K562 (cell line): ENCODE measurements around the gene NT5DC4. TPM values are rescaled to one million over a fixed set of nuclear protein-coding genes. Genes with fewer than 3 reads are reported as not detected.

Source experiments
- ATAC-seq: fragments of 200-7000 bp; cut with Tn5 transposase; 3 replicates; pipeline ENCODE4 v1.9.1; 2020; ENCODE audit warnings: moderate library complexity
- BruUV-seq: library from RNA; stranded (reverse); fragments of 400-500 nt; replicated peaks from 2 replicates; lab custom pipeline; 2021; lab: Mats Ljungman, UMichigan
- CTCF ChIA-PET: fragments of 300-600 bp; formaldehyde crosslinking; extraction: SDS; loops from one replicate; lab custom pipeline; 2021; ENCODE audit warnings: low intra/inter-chr PET ratio; lab: Yijun Ruan, JAX
- POLR2A ChIA-PET: fragments of 300-600, 350-650 bp; sonication (Branson Sonifier 250); formaldehyde crosslinking; extraction: SDS; loops from one replicate; lab custom pipeline; 2021; ENCODE audit warnings: antibody characterized with exemption, inconsistent platforms; lab: Yijun Ruan, JAX
- DNase-seq, 4 experiments: peaks; one replicate each; pipeline versions ENCODE4 v3.0.0 to v3.0.0-alpha.2; 2011 to 2018; ENCODE audit warnings: low spot score in 3 of 4, mixed read lengths in 3 of 4; ENCODE audit errors: extremely low read depth in 1 of 4
- FAIRE-seq: peaks from 2 replicates; lab custom pipeline; 2011; peaks lifted over from hg19 to GRCh38; lab: Jason Lieb, UNC
- H2AFZ ChIP-seq: 2 replicates; pipeline ENCODE4 v1.6.0; 2011; ENCODE audit warnings: low read depth, low read length, control low read depth, inconsistent platforms
- H3K27ac ChIP-seq: fragments of 200-600 bp; 3 replicates; pipeline ENCODE4 v1.8.0; 2011; ENCODE audit warnings: low read depth, mild to moderate bottlenecking, control low read depth, inconsistent platforms, low read length, moderate library complexity, mixed read lengths; ENCODE audit errors: extremely low read depth
- H3K27me3 ChIP-seq, 2 experiments: fragments of 300-600 bp in 1 of 2; 2 replicates in 1 of 2; 3 replicates in 1 of 2; pipeline versions ENCODE4 v1.6.0 to v1.8.0; 2011; ENCODE audit warnings: inconsistent platforms in 2 of 2, low read length in 2 of 2, mild to moderate bottlenecking in 1 of 2, mixed read lengths in 1 of 2, moderate library complexity in 1 of 2; ENCODE audit not compliant: control insufficient read depth in 2 of 2, insufficient read depth in 2 of 2
- H3K36me3 ChIP-seq: fragments of 300-600 bp; 3 replicates; pipeline ENCODE4 v1.8.0; 2011; ENCODE audit warnings: mild to moderate bottlenecking, low read length, inconsistent platforms; ENCODE audit not compliant: control insufficient read depth, insufficient read depth
- H3K4me1 ChIP-seq, 2 experiments: fragments of 200-600 bp in 1 of 2; replicated peaks in 1 of 2; 2 replicates in 1 of 2; 3 replicates in 1 of 2; pipeline versions ENCODE4 v1.5.1 to v1.8.0; 2011; ENCODE audit warnings: inconsistent platforms in 2 of 2, low read length in 2 of 2, mild to moderate bottlenecking in 1 of 2, mixed read lengths in 1 of 2, moderate library complexity in 1 of 2; ENCODE audit not compliant: control insufficient read depth in 2 of 2, insufficient read depth in 2 of 2
- H3K4me2 ChIP-seq: 2 replicates; pipeline ENCODE4 v1.6.1; 2011; ENCODE audit warnings: low read length, control low read depth, inconsistent platforms, mixed read lengths; ENCODE audit not compliant: insufficient read depth
- H3K4me3 ChIP-seq: fragments of 200-600 bp; sonication (generic), shearing (Covaris generic); 2 replicates; pipeline ENCODE4 v1.5.1; 2016; ENCODE audit warnings: control low read depth, inconsistent platforms
- H3K79me2 ChIP-seq: fragments of 200-600 bp; 3 replicates; pipeline ENCODE4 v1.8.0; 2011; ENCODE audit warnings: low read length, inconsistent platforms; ENCODE audit not compliant: control insufficient read depth, insufficient read depth
- H3K9ac ChIP-seq, 2 experiments: 2 replicates each; pipeline versions ENCODE4 v1.6.0 to v1.6.1; 2011; ENCODE audit warnings: low read depth in 2 of 2, low read length in 2 of 2, control low read depth in 1 of 2, inconsistent platforms in 1 of 2, mild to moderate bottlenecking in 1 of 2, mixed read lengths in 1 of 2; ENCODE audit not compliant: insufficient read depth in 1 of 2
- H3K9me1 ChIP-seq: one replicate; pipeline ENCODE4 v1.6.0; 2011; ENCODE audit warnings: inconsistent platforms, mild to moderate bottlenecking, low read length, moderate library complexity; ENCODE audit not compliant: control insufficient read depth, insufficient read depth
- H3K9me3 ChIP-seq: replicated peaks from 2 replicates; pipeline ENCODE4 v1.5.1; 2011; ENCODE audit warnings: low read depth, low read length, inconsistent platforms; ENCODE audit not compliant: control insufficient read depth, insufficient read depth
- H4K20me1 ChIP-seq: replicated peaks from 2 replicates; pipeline ENCODE4 v1.6.1; 2011; ENCODE audit warnings: low read length, inconsistent platforms, mixed read lengths; ENCODE audit not compliant: control insufficient read depth, insufficient read depth
- BRCA1 ChIP-seq, 2 experiments: fragments of 450-650 bp in 1 of 2; sonication (generic) in 1 of 2; formaldehyde crosslinking in 1 of 2; IDR thresholded peaks; 2 replicates each; pipeline versions ENCODE4 v1.5.0 to v1.6.1; 2017 to 2020; ENCODE audit warnings: mild to moderate bottlenecking in 1 of 2, missing genetic modification reagents in 1 of 2
- ELF2 ChIP-seq: fragments of 250-450 bp; sonication (Bioruptor Pico); IDR thresholded peaks from 2 replicates; pipeline ENCODE4 v1.5.0; 2021; ENCODE audit warnings: mild to moderate bottlenecking
- KAT2B ChIP-seq: IDR thresholded peaks from one replicate; pipeline ENCODE4 v1.6.1; 2012; ENCODE audit warnings: low read depth, mild to moderate bottlenecking, control low read depth, inconsistent platforms, low read length, moderate library complexity
- MAZ ChIP-seq, 2 experiments: fragments of 450-650 bp in 1 of 2; sonication (generic) in 1 of 2; formaldehyde crosslinking; IDR thresholded peaks in 1 of 2; conservative IDR thresholded peaks in 1 of 2; 2 replicates each; pipeline versions ENCODE4 v1.4.0 to v1.5.0; 2020; ENCODE audit warnings: mild to moderate bottlenecking in 1 of 2, missing genetic modification reagents in 1 of 2
- NCOA6 ChIP-seq: fragments of 450-650 bp; IDR thresholded peaks from 2 replicates; pipeline ENCODE4 v1.6.1; 2017; ENCODE audit warnings: mild to moderate bottlenecking
- NFIX ChIP-seq: fragments of 250-450 bp; sonication (Bioruptor Pico); IDR thresholded peaks from 2 replicates; pipeline ENCODE4 v1.4.0; 2020; ENCODE audit warnings: low read depth, mild to moderate bottlenecking, moderate library complexity
- POLR3A ChIP-seq: IDR thresholded peaks from 2 replicates; pipeline ENCODE4 v1.6.1; 2011; ENCODE audit warnings: borderline replicate concordance, mild to moderate bottlenecking, moderate library complexity; ENCODE audit not compliant: insufficient read length, insufficient read depth; ENCODE audit errors: extremely low read depth
- PTRF ChIP-seq: fragments of 450-650 bp; IDR thresholded peaks from 2 replicates; pipeline ENCODE4 v1.6.1; 2016; ENCODE audit warnings: mild to moderate bottlenecking, missing genetic modification characterization, missing compliant biosample characterization
- PTTG1 ChIP-seq: fragments of 450-650 bp; IDR thresholded peaks from 2 replicates; pipeline ENCODE4 v1.6.1; 2016; ENCODE audit warnings: low read depth, mild to moderate bottlenecking, missing genetic modification characterization, missing compliant biosample characterization
- RBM25 ChIP-seq: fragments of 200-400 bp; formaldehyde crosslinking; IDR thresholded peaks from 2 replicates; pipeline ENCODE4 v1.6.1; 2018; ENCODE audit warnings: low read length, low read depth, moderate library complexity; ENCODE audit not compliant: severe bottlenecking
- THRAP3 ChIP-seq: fragments of 450-650 bp; IDR thresholded peaks from 2 replicates; pipeline ENCODE4 v1.6.1; 2016; ENCODE audit warnings: mild to moderate bottlenecking, inconsistent platforms, borderline replicate concordance
- XRCC3 ChIP-seq: fragments of 450-650 bp; IDR thresholded peaks from 2 replicates; pipeline ENCODE4 v1.6.1; 2017; ENCODE audit warnings: mild to moderate bottlenecking, moderate library complexity
- in situ Hi-C: fragments of 300-500 bp; cut with MboI; formaldehyde crosslinking; loops from 4 replicates; pipeline ENCODE4 v1.15.0; 2018; ENCODE audit warnings: inconsistent platforms, mixed read lengths
- intact Hi-C: fragments of 100-400 bp; cut with micrococcal nuclease; formaldehyde crosslinking; loops from 2 replicates; pipeline ENCODE4 v1.14.2; 2022
- polyA plus RNA-seq, 8 experiments: library from polyadenylated mRNA; depleted of rRNA in 4 of 8; stranded (reverse) in 5 of 8; unstranded in 3 of 8; fragments of >200 nt; fragmentation: Nextera tagmentation in 2 of 8; fragmentation: Illumina TruSeq in 1 of 8; extraction: Ambion mirVana in 2 of 8; extraction: Trizol in 1 of 8; gene quantifications; 2 replicates each; pipeline versions ENCODE4 v1.2.1 to v1.2.3, GENCODE V29; 2011 to 2014; ENCODE audit warnings: inconsistent platforms in 1 of 8, missing spikeins in 1 of 8
- total RNA-seq, 7 experiments: library from RNA; depleted of rRNA in 6 of 7; stranded (reverse); fragments of >200 nt in 6 of 7; fragmentation: Illumina TruSeq in 2 of 7; extraction: Trizol in 2 of 7; gene quantifications; 2 replicates each; pipeline versions ENCODE4 v1.2.1 to v1.2.3, GENCODE V29; 2011 to 2021; ENCODE audit warnings: low replicate concordance in 1 of 7
- TF ChIP-seq, protein P1 (sequence below): IDR thresholded peaks from 2 replicates; pipeline ENCODE4 v1.6.1; 2011; ENCODE audit warnings: borderline replicate concordance, low read depth, mild to moderate bottlenecking, moderate library complexity, low read length; ENCODE audit not compliant: insufficient read depth, poor library complexity, severe bottlenecking
- TF ChIP-seq, protein P2 (sequence below), 2 experiments: fragments of 150-350 bp in 1 of 2; IDR thresholded peaks; 2 replicates each; pipeline ENCODE4 v1.6.1; 2012 to 2016; ENCODE audit warnings: low read depth in 2 of 2, low read length in 2 of 2, mild to moderate bottlenecking in 1 of 2, moderate library complexity in 1 of 2

NT5DC4 gene
- total and polyA plus RNA-seq, 9 of the 15 experiments (the other 6 are each of a cell fraction or from before 2014, with no cell fraction given) = 0.44 to 6.9 (median 2.5) TPM

DNA sequence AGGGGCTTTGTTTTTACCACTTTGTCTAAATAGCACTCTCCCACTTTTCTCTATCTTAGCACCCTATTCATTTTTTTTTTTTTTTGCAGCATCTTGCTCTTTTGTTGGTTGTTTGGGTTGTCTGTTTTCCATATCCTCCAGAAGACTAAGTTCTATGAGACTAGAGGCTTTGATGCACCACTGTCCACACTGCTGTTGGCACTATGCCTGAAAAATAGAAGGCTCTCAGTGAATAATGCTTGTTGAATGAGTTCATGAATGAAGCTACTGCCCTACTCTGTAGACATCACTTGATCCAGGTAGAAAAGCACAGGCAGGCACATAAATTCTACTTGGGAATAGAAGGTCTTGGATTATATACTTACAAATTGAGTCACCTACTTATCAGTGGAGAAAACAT, 56.2 kb downstream of the NT5DC4 start:
- no peak for ATAC-seq
- no peaks in the 10 kb centered on the region for H4K20me1 ChIP-seq
- intact Hi-C loops (no loop called here), in situ Hi-C loops (no loop called here)
- BruUV-seq = no TSS peak
- H3K36me3 ChIP-seq = no peaks in the 10 kb centered on the region
- 0 out of 5 replicates have a peak, but pooled peaks cover 0 to 5% of the 10 kb centered on the region in 2 experiments for H3K4me1 ChIP-seq
- H3K9ac ChIP-seq = no peak overlapping the region
- no peaks in the 10 kb centered on the region for H3K79me2 ChIP-seq
- POLR2A ChIA-PET = no interaction called here
- no peak for FAIRE-seq
- no peaks in the 10 kb centered on the region for H3K9me1 ChIP-seq
- H3K9me3 ChIP-seq = no peaks in the 10 kb centered on the region
- DNase-seq = no peak
- TF ChIP-seq KAT2B (no peak), MAZ (CRISPR knock-in tag; conservative IDR thresholded peaks at IDR 0.05 in 1 of 2, IDR thresholded peaks at IDR 0.05 in 1 of 2) (no peak), BRCA1 (IDR thresholded peaks at IDR 0.05) (no peak), BRCA1 (CRISPR knock-in tag; IDR thresholded peaks at IDR 0.05) (no peak), ELF2 (CRISPR knock-in tag) (no peak), NCOA6 (no peak), PTTG1 (tag) (no peak), RBM25 (no peak), NFIX (CRISPR knock-in tag) (no peak), PTRF (tag) (no peak), THRAP3 (no peak), XRCC3 (no peak), POLR3A (no peak)
- TF ChIP-seq, protein P1, sequence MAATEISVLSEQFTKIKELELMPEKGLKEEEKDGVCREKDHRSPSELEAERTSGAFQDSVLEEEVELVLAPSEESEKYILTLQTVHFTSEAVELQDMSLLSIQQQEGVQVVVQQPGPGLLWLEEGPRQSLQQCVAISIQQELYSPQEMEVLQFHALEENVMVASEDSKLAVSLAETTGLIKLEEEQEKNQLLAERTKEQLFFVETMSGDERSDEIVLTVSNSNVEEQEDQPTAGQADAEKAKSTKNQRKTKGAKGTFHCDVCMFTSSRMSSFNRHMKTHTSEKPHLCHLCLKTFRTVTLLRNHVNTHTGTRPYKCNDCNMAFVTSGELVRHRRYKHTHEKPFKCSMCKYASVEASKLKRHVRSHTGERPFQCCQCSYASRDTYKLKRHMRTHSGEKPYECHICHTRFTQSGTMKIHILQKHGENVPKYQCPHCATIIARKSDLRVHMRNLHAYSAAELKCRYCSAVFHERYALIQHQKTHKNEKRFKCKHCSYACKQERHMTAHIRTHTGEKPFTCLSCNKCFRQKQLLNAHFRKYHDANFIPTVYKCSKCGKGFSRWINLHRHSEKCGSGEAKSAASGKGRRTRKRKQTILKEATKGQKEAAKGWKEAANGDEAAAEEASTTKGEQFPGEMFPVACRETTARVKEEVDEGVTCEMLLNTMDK = no peak
- TF ChIP-seq, protein P2, sequence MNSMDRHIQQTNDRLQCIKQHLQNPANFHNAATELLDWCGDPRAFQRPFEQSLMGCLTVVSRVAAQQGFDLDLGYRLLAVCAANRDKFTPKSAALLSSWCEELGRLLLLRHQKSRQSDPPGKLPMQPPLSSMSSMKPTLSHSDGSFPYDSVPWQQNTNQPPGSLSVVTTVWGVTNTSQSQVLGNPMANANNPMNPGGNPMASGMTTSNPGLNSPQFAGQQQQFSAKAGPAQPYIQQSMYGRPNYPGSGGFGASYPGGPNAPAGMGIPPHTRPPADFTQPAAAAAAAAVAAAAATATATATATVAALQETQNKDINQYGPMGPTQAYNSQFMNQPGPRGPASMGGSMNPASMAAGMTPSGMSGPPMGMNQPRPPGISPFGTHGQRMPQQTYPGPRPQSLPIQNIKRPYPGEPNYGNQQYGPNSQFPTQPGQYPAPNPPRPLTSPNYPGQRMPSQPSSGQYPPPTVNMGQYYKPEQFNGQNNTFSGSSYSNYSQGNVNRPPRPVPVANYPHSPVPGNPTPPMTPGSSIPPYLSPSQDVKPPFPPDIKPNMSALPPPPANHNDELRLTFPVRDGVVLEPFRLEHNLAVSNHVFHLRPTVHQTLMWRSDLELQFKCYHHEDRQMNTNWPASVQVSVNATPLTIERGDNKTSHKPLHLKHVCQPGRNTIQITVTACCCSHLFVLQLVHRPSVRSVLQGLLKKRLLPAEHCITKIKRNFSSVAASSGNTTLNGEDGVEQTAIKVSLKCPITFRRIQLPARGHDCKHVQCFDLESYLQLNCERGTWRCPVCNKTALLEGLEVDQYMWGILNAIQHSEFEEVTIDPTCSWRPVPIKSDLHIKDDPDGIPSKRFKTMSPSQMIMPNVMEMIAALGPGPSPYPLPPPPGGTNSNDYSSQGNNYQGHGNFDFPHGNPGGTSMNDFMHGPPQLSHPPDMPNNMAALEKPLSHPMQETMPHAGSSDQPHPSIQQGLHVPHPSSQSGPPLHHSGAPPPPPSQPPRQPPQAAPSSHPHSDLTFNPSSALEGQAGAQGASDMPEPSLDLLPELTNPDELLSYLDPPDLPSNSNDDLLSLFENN (IDR thresholded peaks at IDR 0.05; ENCODE audit: low read depth in 2 of 2, low read length in 2 of 2) = no peak
- H3K27ac ChIP-seq = no peak overlapping the region
- no peak overlapping the region for H2AFZ ChIP-seq
- H3K4me3 ChIP-seq = no peak overlapping the region
- H3K27me3 ChIP-seq = no peaks in the 10 kb centered on the region
- CTCF ChIA-PET = no interaction called here
- no peak overlapping the region for H3K4me2 ChIP-seq
